Transverse colon (tissue), 4 donors: ENCODE data around the gene FFAR2.

Experiments used
- CTCF ChIP-seq, 5 experiments: fragments of 200-600 bp in 3 of 5; fragments of 450-650 bp in 2 of 5; sonication (generic) in 3 of 5; IDR thresholded peaks; 1 replicate in 2 of 5; 2 replicates in 3 of 5; pipeline ENCODE4 v1.5.1; 2016 to 2017; ENCODE audit warnings: antibody characterized with exemption in 5 of 5, inconsistent platforms in 3 of 5, mild to moderate bottlenecking in 2 of 5, moderate library complexity in 1 of 5
- EP300 ChIP-seq: sonication (generic); formaldehyde crosslinking; IDR thresholded peaks from one replicate; pipeline ENCODE4 v1.6.1; 2017; ENCODE audit warnings: antibody characterized with exemption, low read depth
- POLR2A ChIP-seq: fragments of 450-650 bp; IDR thresholded peaks from one replicate; pipeline ENCODE4 v1.6.1; 2016; ENCODE audit warnings: antibody characterized with exemption, mild to moderate bottlenecking, moderate library complexity
- POLR2AphosphoS5 ChIP-seq, 3 donors: sonication (generic); formaldehyde crosslinking; IDR thresholded peaks; one replicate each; pipeline ENCODE4 v1.6.1; 2016; ENCODE audit warnings: antibody characterized with exemption in 3 of 3

GRCh38 chr19:35430409-35431144, 17.5 kb upstream of the FFAR2 start:
- TF ChIP-seq CTCF (IDR thresholded peaks at IDR 0.05) (no peak), POLR2A (no peak), EP300 (no peak), POLR2AphosphoS5 (IDR thresholded peaks at IDR 0.05) (no peak)
